Brain microvascular endothelial cell (primary cell): ENCODE results near the gene NAIF1.
"Not testable (repeated sequence)": the region's sequence is repeated elsewhere in the genome, so short reads cannot be mapped to it uniquely, and the experiment has no call there.

ENCODE experiments used
- DNase-seq: peaks from one replicate; pipeline ENCODE4 v3.0.0-alpha.2; 2020
- H3K27ac ChIP-seq: fragments of 250-450 bp; sonication (Bioruptor Pico); 2 replicates; pipeline ENCODE4 v1.5.1; 2020; ENCODE audit warnings: mild to moderate bottlenecking, moderate library complexity
- H3K27me3 ChIP-seq: fragments of 250-450 bp; sonication (Bioruptor Pico); replicated peaks from 2 replicates; pipeline ENCODE4 v1.5.1; 2020; ENCODE audit warnings: mild to moderate bottlenecking
- H3K36me3 ChIP-seq: fragments of 250-450 bp; sonication (Bioruptor Pico); replicated peaks from 2 replicates; pipeline ENCODE4 v1.5.1; 2020; ENCODE audit warnings: mild to moderate bottlenecking
- H3K4me3 ChIP-seq: 2 replicates; pipeline ENCODE4 v1.5.1; 2011; ENCODE audit warnings: low read depth, mild to moderate bottlenecking, control low read depth, low read length, moderate library complexity
- CTCF ChIP-seq: IDR thresholded peaks from 2 replicates; pipeline ENCODE4 v1.5.1; 2011; ENCODE audit warnings: low read depth, mild to moderate bottlenecking, moderate library complexity, low read length, control low read depth, inconsistent platforms; ENCODE audit errors: missing control alignments
- in situ Hi-C: cut with HindIII; loops from 2 replicates; pipeline ENCODE4 v1.10.0; 2017; ENCODE audit warnings: low sequenced_read_pairs, low pct_ligation_motif_present

Gene NAIF1

GRCh38 chr9:128113526-128114325 lies 46.6 kb upstream of the NAIF1 start:
- H3K27me3 ChIP-seq = no peaks in the 10 kb centered on the region
- in situ Hi-C loops = no loop called here
- no peak for TF ChIP-seq CTCF

GRCh38 chr9:128111726-128112125 lies 44.6 kb upstream of the NAIF1 start:
- H3K4me3 ChIP-seq, in situ Hi-C loops: not testable (repeated sequence)
- peaks cover 22% of the 10 kb centered on the region for H3K36me3 ChIP-seq

More at GRCh38 chr9:128113526-128114325, 46.6 kb upstream of the NAIF1 start:
- Histone ChIP-seq H3K36me3 (peaks cover 4% of the 10 kb centered on the region), H3K27ac (no peak overlapping the region), H3K4me3 (no peak overlapping the region)
- DNase-seq = no peak

GRCh38 chr9:128109050-128109709 lies 42.1 kb upstream of the NAIF1 start:
- in situ Hi-C loops = no loop called here
- Histone ChIP-seq H3K27ac (no peak overlapping the region), H3K36me3 (peaks cover 40% of the 10 kb centered on the region), H3K27me3 (no peaks in the 10 kb centered on the region), H3K4me3 (no peak overlapping the region)
- no peak for TF ChIP-seq CTCF
- no peak for DNase-seq

More at GRCh38 chr9:128111726-128112125, 44.6 kb upstream of the NAIF1 start:
- not testable (repeated sequence) for H3K27me3 ChIP-seq, H3K27ac ChIP-seq, DNase-seq

GRCh38 chr9:128108269-128109049 lies 41.3 kb upstream of the NAIF1 start:
- in situ Hi-C loops = no loop called here
- no peak overlapping the region for H3K4me3 ChIP-seq
- TF ChIP-seq CTCF = no peak
- H3K36me3 ChIP-seq = peaks cover 46% of the 10 kb centered on the region
- no peak for DNase-seq
- no peaks in the 10 kb centered on the region for H3K27me3 ChIP-seq
- no peak overlapping the region for H3K27ac ChIP-seq

- no peak overlapping the region for H3K27ac ChIP-seq
- no peaks in the 10 kb centered on the region for H3K27me3 ChIP-seq
- no peak overlapping the region for H3K4me3 ChIP-seq
- no peak for DNase-seq
- in situ Hi-C loops = no loop called here
- H3K36me3 ChIP-seq = peaks cover 54% of the 10 kb centered on the region
- TF ChIP-seq CTCF = no peak
These were observed 40.5 kb upstream of the NAIF1 start for GRCh38 chr9:128107468-128108268.
